Amygdala (tissue), 56 donors: ENCODE results near the gene DSCAM.

Experiments
- DNase-seq, 56 donors: peaks; one replicate each; lab custom pipeline; 2025; lab: John Stamatoyannopoulos, UW

DSCAM gene

GRCh38 chr21:40625991-40626390 is 221.0 kb downstream of the DSCAM start:
- DNase-seq: no peak

- DNase-seq: no peak
Observed at GRCh38 chr21:40623528-40623927, 223.4 kb downstream of the DSCAM start.

- no peak for DNase-seq
Observed at GRCh38 chr21:40622531-40622930, 224.4 kb downstream of the DSCAM start.

GRCh38 chr21:40620386-40621145 is 226.4 kb downstream of the DSCAM start:
- DNase-seq: no peak

- DNase-seq: no peak
Observed at GRCh38 chr21:40618191-40618973, 228.6 kb downstream of the DSCAM start.

- DNase-seq: no peak
Observed at GRCh38 chr21:40616377-40616704, 230.6 kb downstream of the DSCAM start.

- no peak for DNase-seq
Observed at GRCh38 chr21:40615505-40616376, 231.2 kb downstream of the DSCAM start.

GRCh38 chr21:40613546-40614030 is 233.4 kb downstream of the DSCAM start:
- DNase-seq: no peak

GRCh38 chr21:40610345-40610744 is 236.6 kb downstream of the DSCAM start:
- DNase-seq: no peak

GRCh38 chr21:40606341-40606740 is 240.6 kb downstream of the DSCAM start:
- DNase-seq: no peak

- no peak for DNase-seq
Observed at GRCh38 chr21:40605094-40605493, 241.9 kb downstream of the DSCAM start.

GRCh38 chr21:40603774-40604173 is 243.2 kb downstream of the DSCAM start:
- DNase-seq: no peak

GRCh38 chr21:40602080-40602479 is 244.9 kb downstream of the DSCAM start:
- DNase-seq: no peak

GRCh38 chr21:40595806-40596205 is 251.2 kb downstream of the DSCAM start:
- peak in 3 of 56 donors; percentile 2 to 13 (median 3) for DNase-seq

- no peak for DNase-seq
Observed at GRCh38 chr21:40587736-40588346, 259.1 kb downstream of the DSCAM start.

GRCh38 chr21:40586575-40586974 is 260.4 kb downstream of the DSCAM start:
- DNase-seq: no peak

GRCh38 chr21:40577285-40578043 is 269.5 kb downstream of the DSCAM start:
- no peak for DNase-seq

- no peak for DNase-seq
Observed at GRCh38 chr21:40575976-40576375, 271.0 kb downstream of the DSCAM start.

- no peak for DNase-seq
Observed at GRCh38 chr21:40569357-40569756, 277.6 kb downstream of the DSCAM start.

GRCh38 chr21:40568807-40569206 is 278.2 kb downstream of the DSCAM start:
- DNase-seq: no peak
